NCI-H1092 treated with DMSO at 0.1 percent for 48 hours (cell line): ENCODE results near the gene ZC3H7A.

ENCODE experiments used
- DNase-seq: peaks from one replicate; lab custom pipeline; 2025; lab: John Stamatoyannopoulos, UW

The ZC3H7A gene

GRCh38 chr16:11737713-11738112 is 59.3 kb downstream of the ZC3H7A start:
- DNase-seq: no peak

GRCh38 chr16:11736903-11737302 is 60.2 kb downstream of the ZC3H7A start:
- DNase-seq: no peak

- no peak for DNase-seq
Measured at GRCh38 chr16:11735787-11736186, 61.3 kb downstream of the ZC3H7A start.

GRCh38 chr16:11734653-11735043 is 62.4 kb downstream of the ZC3H7A start:
- DNase-seq: no peak

GRCh38 chr16:11734025-11734652 is 62.9 kb downstream of the ZC3H7A start:
- no peak for DNase-seq

GRCh38 chr16:11731222-11731621 is 65.8 kb downstream of the ZC3H7A start:
- no peak for DNase-seq

GRCh38 chr16:11729787-11730186 is 67.3 kb downstream of the ZC3H7A start:
- no peak for DNase-seq

GRCh38 chr16:11727796-11728543 is 69.1 kb downstream of the ZC3H7A start:
- no peak for DNase-seq

- DNase-seq: no peak
Measured at GRCh38 chr16:11726008-11726407, 71.0 kb downstream of the ZC3H7A start.

- no peak for DNase-seq
Measured at GRCh38 chr16:11725457-11725856, 71.6 kb downstream of the ZC3H7A start.

GRCh38 chr16:11722468-11722808 is 74.6 kb downstream of the ZC3H7A start:
- no peak for DNase-seq

- DNase-seq: no peak
Measured at GRCh38 chr16:11721781-11722467, 75.1 kb downstream of the ZC3H7A start.

- DNase-seq: no peak
Measured at GRCh38 chr16:11719762-11720161, 77.3 kb downstream of the ZC3H7A start.

GRCh38 chr16:11719171-11719570 is 77.9 kb downstream of the ZC3H7A start:
- no peak for DNase-seq

- no peak for DNase-seq
Measured at GRCh38 chr16:11717811-11718210, 79.2 kb downstream of the ZC3H7A start.

GRCh38 chr16:11716336-11716735 is 80.7 kb downstream of the ZC3H7A start:
- no peak for DNase-seq

- no peak for DNase-seq
Measured at GRCh38 chr16:11715246-11715947, 81.7 kb downstream of the ZC3H7A start.

GRCh38 chr16:11712122-11712521 is 84.9 kb downstream of the ZC3H7A start:
- no peak for DNase-seq

GRCh38 chr16:11711662-11712061 is 85.4 kb downstream of the ZC3H7A start:
- DNase-seq: no peak

- DNase-seq: no peak
Measured at GRCh38 chr16:11708421-11708820, 88.6 kb downstream of the ZC3H7A start.

GRCh38 chr16:11707679-11708197 is 89.3 kb downstream of the ZC3H7A start:
- no peak for DNase-seq

GRCh38 chr16:11706180-11706742 is 90.8 kb downstream of the ZC3H7A start:
- DNase-seq: no peak
